HCT116 (cell line): ENCODE results near the gene PAK6.

ENCODE experiments used
- EZH2 ChIP-seq: fragments of 200-600 bp; sonication (generic); IDR thresholded peaks from 2 replicates; pipeline ENCODE4 v1.6.1; 2017; ENCODE audit warnings: antibody characterized with exemption, mixed run types
- TF ChIP-seq, protein P1 (sequence below), 3 experiments: fragments of 200-600 bp in 1 of 3; sonication (generic) in 1 of 3; IDR thresholded peaks in 2 of 3; conservative IDR thresholded peaks in 1 of 3; 2 replicates each; pipeline ENCODE4 v1.5.1; 2012 to 2017; ENCODE audit warnings: low read depth in 2 of 3, low read length in 2 of 3, antibody characterized with exemption in 1 of 3, borderline replicate concordance in 1 of 3, control low read depth in 1 of 3, mild to moderate bottlenecking in 1 of 3, mixed read lengths in 1 of 3, mixed run types in 1 of 3, moderate library complexity in 1 of 3; ENCODE audit not compliant: insufficient read depth in 1 of 3

DNA sequence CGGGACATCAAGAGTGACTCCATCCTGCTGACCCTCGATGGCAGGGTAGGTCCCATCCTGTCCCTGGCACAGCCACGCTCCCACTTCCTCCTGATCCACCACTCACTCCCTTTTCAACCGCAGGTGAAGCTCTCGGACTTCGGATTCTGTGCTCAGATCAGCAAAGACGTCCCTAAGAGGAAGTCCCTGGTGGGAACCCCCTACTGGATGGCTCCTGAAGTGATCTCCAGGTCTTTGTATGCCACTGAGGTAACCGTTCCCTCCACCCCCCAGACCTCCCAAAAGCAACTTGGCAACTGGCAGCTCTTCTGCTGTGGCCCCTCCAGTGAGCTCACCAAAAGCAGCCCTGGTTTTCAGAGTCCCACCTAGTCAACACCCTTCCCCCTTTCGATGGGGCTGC lies 34.6 kb downstream of the PAK6 start:
- TF ChIP-seq EZH2, result no peak
- TF ChIP-seq, protein P1, sequence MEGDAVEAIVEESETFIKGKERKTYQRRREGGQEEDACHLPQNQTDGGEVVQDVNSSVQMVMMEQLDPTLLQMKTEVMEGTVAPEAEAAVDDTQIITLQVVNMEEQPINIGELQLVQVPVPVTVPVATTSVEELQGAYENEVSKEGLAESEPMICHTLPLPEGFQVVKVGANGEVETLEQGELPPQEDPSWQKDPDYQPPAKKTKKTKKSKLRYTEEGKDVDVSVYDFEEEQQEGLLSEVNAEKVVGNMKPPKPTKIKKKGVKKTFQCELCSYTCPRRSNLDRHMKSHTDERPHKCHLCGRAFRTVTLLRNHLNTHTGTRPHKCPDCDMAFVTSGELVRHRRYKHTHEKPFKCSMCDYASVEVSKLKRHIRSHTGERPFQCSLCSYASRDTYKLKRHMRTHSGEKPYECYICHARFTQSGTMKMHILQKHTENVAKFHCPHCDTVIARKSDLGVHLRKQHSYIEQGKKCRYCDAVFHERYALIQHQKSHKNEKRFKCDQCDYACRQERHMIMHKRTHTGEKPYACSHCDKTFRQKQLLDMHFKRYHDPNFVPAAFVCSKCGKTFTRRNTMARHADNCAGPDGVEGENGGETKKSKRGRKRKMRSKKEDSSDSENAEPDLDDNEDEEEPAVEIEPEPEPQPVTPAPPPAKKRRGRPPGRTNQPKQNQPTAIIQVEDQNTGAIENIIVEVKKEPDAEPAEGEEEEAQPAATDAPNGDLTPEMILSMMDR (IDR thresholded peaks at IDR 0.05 in 2 of 3, conservative IDR thresholded peaks at IDR 0.05 in 1 of 3; ENCODE audit: borderline replicate concordance in 1 of 3, insufficient read depth in 1 of 3, low read depth in 2 of 3, low read length in 2 of 3), result no peak
